ENCODE results near the gene IRF6.
"Not testable (repeated sequence)": the region's sequence is repeated elsewhere in the genome, so short reads cannot be mapped to it uniquely, and the experiment has no call there.

Gene IRF6

GRCh38 chr1:209822706-209823105 lies 16.8 kb upstream of the IRF6 start:
- DNase-seq, result no peak

DNA sequence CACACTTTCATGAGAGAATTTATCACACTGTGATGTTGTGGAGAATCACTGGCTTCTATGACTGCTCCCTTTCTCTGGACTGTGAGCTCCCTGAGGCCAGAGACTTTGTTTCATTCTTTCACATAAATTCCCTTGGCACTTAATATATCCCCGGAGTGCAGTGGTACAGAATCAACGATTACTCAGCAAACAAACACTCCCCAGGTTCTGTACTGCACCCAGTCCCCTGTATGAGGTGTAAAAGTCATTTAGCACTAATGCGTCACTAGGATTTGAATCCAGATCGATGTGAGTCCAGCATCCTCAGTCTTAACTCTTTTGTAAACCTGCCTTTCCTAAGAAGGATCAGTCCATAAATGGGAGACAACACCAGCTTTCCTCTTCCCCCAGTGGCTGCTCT lies 15.0 kb upstream of the IRF6 start:
- DNase-seq, result no peak

DNA sequence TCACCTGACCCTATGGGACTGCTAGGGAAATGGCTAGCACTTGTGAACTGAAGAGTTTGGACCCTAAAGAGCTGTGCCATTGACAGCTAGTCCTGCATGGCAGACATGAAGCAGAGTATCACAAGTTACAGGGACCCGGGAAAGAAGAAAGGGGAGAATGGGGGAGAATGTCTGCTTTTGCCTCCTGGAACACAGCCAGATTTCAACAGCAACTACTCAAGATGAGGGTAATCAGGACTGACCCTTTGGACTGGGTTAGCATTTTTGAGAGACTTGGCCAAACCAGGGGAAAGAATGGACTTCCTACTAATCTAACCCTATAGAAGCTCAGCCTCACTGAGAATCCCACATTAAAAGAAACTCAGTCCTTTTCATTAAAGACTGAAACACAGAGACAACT lies 13.1 kb upstream of the IRF6 start:
- DNase-seq, result no peak

- DNase-seq, result no peak
Measured at GRCh38 chr1:209817691-209818090, 11.7 kb upstream of the IRF6 start.

DNA sequence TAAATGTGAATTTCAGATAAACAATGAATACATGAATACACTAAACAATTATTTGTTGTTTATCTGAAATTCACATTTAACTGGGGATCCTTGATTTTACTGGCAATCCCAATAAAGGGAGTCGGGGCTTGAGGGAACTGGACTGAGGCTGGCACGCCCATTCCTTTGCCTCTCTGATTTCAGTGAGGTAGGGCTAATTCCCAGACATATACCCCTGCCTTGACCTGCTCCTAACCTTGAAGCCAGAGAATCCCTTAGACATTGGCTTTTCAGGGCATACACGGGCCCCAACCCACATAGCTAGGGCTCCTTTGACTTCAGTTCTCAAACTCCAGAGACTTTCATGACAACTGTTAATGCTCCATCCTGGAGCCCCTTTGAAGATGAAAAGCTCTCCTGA lies 11.0 kb upstream of the IRF6 start:
- no peak for DNase-seq

GRCh38 chr1:209815931-209816341 lies 10.0 kb upstream of the IRF6 start:
- DNase-seq, result no peak

- DNase-seq, result no peak
Measured at GRCh38 chr1:209815490-209815889, 9.5 kb upstream of the IRF6 start.

DNA sequence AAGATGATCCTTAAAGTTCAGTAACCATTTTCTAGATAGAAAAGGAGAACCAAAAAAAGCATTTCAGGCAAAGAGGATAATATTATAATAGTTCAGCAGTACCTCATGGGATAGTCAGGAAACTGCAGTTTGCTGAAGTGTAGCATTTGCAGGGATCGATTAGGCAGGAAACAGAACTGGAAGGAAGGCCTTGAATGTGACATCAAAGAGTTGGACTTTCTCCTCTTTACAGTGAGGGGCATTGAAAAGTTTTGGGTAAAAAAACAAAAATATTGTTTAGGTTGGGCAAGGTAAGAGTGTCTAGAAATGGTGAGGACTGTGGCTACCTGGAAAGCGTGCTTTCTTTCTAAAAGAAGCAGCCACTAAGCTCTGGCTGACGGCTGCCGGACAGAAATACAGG lies 8.0 kb upstream of the IRF6 start:
- no peak for DNase-seq

DNA sequence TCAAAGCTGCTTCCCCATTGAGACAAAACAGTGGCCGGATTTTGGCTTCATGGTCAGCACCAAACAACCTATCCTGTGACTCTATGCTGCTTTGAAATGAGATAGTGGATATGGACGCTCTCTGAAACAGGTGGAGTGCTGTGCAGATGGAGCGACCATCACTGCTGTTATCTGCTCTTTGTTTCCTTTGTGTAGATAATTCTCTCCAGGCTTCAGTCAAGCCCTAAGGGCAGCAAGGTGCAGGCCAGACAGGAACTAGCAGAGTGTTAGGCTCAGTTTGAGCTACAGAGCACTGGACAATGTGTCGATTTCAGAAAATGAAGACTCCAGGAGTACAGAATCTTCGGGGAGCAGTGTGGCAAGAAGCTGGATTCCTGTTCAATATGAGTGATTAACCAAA lies 4.8 kb upstream of the IRF6 start:
- no peak for DNase-seq

GRCh38 chr1:209809611-209810010 lies 3.7 kb upstream of the IRF6 start:
- no peak for DNase-seq

- DNase-seq, result peak; percentile 77
Measured at GRCh38 chr1:209808059-209808581, 2.2 kb upstream of the IRF6 start.

- no peak for DNase-seq
Measured at GRCh38 chr1:209807509-209807908, 1.6 kb upstream of the IRF6 start.

- no peak for DNase-seq
Measured at GRCh38 chr1:209805341-209805781, 581 bp downstream of the IRF6 start.

GRCh38 chr1:209803568-209803967 lies 2.4 kb downstream of the IRF6 start:
- DNase-seq, result no peak

- DNase-seq, result no peak
Measured at GRCh38 chr1:209802780-209803152, 3.2 kb downstream of the IRF6 start.

GRCh38 chr1:209802117-209802779 lies 3.7 kb downstream of the IRF6 start:
- DNase-seq, result peak; percentile 92

DNA sequence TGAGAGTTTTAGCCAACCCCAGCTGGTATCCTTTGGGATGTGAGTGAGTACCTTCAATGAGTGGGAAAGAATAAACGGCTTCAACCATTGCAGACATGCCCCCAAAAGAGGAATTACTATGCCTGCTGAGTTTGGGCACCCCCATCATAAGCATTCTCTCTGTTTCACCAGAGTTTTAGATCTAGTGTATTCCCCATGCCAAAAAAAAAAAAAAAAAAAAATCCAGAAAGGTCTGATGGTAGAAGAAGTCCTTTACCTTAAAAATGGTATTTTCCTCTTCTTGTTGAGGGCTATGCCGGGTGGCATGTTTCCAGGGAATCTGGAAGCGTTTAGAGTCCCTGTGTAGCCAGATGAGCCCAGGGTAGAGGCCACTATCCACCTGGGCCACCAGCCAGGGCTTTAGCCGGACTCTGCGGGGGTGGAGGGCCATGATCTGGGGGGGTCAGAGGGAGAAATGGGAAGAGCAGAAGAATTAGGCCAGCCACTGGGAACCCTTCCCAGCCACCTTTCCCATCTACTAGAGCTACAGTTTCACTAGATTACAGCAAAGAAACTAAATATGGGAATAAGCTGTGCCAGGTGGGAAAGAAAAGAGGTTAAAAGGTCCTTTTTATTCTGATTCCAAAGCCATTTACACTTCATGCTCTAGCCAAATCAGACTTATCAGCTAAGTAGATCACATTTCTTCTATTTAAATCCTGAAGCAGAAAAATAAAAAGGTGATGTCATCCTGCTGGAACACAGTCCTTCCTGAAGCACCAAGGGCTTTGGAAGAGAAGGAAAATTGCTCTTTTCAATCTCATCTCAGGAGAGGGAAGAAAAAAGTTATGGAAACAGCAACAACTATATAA lies 4.7 kb downstream of the IRF6 start:
- DNase-seq, result no peak

DNA sequence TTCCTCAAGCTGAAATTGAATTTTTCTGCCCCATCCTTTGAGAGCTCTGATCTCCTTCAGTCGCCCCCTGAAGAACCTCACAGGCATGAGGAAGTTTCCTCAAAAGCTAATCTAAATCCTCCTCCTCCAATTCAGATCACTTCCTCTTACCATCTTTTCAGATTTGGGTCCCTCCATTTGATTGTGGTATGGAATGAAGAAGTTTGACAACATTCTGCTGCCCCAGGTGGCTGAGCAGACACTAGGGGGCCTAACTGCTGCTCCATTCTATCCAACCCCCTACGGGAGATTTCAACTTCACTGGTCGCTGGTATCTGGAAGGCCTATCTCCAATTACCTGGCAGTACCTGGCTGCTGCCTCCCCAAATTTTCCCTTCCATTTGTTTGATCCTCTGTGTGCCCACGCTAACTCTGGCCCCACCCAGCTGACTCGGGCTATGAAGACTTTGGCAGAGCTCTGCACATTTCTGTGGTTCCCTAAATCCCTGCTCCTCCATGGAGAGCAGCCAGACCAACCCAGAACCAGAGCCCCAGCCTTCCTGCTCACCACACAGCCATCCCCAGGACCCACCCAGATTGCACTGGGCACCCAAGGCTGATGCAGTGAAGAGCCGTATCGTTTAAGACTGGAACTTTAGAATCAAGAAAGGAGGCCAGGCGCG lies 7.8 kb downstream of the IRF6 start:
- DNase-seq, result peak; percentile 57

DNA sequence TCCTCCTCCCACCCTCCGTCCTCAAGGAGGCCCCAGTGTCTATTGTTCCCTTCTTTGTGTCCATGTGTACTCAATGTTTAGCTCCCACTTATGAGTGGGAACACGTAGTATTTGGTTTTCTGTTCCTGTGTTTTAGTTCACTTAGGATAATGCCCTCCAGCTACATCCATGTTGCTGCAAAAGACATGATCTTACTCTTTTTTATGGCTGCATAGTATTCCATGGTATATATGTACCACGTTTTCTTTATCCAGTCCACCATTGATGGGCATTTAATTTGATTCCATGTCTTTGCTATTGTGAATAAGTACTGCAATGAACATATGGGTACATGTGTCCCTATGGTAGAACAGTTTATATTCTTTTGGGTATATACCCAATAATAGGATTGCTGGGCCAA lies 12.2 kb downstream of the IRF6 start:
- not testable (repeated sequence) for DNase-seq

GRCh38 chr1:209791920-209792319 lies 14.0 kb downstream of the IRF6 start:
- no peak for DNase-seq

DNA sequence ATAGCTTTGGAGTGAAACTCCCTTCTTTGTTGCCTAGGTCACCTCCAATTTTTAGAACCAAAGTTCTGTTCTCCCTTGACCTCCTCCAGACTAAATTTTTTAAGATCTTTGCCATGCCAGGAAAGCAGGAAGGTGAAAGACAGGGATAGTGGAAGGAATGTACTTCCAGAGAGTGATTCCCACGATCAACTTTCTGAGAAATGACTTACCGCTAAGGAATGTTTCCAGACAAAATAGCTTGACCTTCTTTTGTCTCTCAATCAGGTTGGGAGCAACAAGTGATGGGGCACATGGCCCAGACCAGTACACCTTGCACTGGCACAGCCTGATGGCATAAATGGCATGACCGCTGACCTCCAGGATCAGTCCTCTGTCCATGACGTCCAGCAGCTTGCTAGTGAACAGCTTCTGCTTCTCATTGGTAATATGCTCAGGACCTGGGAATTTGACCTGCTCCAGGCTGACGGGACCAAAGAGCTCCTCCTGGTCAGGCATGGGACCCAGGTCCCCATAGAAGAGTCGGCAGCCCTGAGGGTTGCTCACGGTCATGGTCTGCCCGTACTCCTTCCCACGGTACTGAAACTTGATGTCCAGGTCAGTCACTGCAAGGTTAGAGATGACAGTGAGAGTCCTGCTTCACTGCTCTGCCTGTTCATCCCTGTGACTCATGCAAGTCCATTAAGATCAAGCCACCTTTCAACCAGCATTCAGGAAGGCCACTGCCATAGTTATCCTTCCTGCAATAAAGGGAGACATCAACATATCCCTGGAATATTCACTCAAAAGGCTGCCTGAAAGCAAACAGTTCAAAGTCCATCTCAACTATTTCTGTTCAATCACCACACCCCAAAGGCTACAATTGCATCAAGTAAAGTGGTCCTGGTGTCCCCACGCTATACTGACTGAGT lies 15.4 kb downstream of the IRF6 start:
- no peak for DNase-seq

DNA sequence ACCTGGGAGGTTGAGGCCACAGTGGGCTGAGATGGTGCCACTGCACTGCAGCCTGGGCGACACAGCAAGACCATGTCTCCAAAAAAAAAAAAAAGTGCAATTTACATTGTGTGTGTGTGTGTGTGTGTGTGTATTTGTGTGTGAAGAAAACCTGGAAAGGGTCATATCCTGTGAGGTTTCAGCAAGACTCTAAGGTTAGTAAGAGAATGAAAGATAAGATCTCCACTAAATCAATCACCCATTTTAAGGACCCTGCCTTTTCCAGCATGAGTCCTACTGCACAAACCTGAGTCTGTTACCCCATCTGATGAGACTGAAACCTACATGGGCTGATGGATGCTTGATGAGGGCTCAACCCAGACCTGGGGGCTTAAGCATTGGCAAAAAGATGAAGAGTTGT lies 16.7 kb downstream of the IRF6 start:
- no peak for DNase-seq

DNA sequence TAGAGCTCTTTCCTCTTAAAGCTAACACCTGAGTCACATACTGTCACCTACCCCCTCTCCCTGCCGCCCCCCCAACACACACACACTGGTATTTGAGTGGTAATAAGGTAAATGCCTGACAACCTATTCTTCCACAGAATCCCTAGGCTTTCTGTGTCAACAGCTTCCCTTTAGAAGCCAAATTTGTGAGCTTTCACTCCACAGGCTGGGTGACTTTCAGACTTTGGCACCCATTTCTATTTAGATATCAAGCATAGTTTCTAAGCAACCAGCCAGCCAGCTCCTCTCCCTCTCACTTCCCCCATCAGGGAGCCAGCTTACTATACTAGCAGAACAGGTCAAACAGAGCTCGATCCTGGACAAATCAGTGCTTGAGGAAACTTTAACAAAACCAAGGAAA lies 18.4 kb downstream of the IRF6 start:
- DNase-seq, result no peak

Data from hematopoietic multipotent progenitor cell treated with erythropoietin and hydrocortisone succinate and interleukin-3 and kit ligand, for 4 days (in vitro differentiated cells).